DMS 273 (cell line): ENCODE data around the gene CFAP74.

ENCODE experiments used
- DNase-seq: peaks from one replicate; lab custom pipeline; 2025; ENCODE audit not compliant: unreplicated experiment; lab: John Stamatoyannopoulos, UW

Gene CFAP74

DNA sequence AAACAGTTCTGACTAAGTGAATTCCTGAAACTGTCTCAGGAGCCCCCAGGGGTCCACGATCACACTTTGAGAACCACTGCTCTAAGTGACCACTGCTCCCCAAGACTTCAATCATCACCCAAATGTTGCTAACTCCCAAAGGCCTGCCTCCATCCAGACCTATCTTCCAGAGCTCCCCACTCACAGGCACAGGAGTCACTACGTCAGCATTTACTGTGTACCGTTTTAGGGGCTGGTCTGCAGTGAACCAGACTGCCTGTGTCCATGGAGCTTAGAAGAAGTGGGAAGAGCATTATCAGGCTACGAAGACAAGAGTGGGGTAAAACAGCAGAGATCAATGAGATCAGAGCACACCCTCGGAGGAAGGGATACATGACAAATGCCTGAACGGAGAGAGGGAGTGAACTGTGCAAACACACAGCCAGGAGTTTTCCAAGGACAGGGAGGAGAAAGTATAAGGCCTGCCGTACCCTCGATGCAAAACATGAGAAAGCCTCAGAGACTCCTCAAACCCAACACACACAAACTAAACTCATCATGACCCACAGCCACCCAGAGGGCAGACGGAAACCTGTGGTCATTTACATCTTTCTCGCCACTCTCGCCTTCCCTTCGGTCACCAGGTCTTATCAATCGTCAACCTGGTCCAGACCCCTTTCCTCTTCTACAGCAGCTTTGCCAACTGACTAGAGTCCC is 122.8 kb downstream of the CFAP74 start:
- DNase-seq = no peak

DNA sequence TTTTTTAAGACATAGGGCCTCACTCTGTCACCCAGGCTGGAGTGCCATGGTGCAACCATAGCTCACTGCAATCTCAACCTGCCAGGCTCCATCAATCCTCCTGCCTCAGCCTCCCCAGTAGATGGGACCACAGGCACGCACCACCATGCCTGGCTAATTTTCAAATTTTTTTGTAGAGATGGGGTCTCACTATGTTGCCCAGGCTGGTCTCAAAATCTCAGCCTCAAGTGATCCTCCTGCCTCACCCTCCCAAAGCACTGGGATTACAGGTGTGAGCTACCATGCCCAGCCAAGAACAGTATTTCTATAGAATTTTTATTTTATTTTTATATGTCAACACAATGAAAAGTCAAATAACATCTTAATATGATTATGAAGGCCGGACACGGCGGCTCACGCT is 123.6 kb downstream of the CFAP74 start:
- no peak for DNase-seq

DNA sequence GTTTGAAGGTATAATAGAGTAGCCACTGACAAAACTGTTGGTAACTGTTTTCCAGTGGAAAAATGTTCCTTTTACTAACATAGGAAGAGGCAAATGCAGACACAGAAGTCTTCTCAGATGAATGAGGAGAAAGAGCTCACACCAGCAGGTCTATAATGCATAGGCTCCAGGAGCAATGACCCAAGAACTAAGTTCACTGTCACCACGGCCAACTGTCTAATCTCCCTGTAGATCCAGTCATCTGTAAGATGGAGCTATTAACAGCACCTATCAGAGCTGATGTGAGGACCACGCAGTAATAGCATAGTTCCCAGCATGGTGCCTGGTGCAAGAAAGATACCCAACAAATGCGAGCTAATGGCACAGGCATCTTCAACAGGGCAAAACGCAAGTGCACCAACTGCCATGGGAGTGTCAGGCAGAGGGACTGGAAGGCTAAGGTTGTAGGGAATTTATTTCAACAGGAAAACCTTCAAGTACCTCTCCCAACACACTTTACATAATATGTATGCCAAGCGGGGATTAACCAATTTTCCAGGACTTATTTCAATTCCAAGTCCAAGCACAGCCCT is 125.6 kb downstream of the CFAP74 start:
- DNase-seq = no peak

DNA sequence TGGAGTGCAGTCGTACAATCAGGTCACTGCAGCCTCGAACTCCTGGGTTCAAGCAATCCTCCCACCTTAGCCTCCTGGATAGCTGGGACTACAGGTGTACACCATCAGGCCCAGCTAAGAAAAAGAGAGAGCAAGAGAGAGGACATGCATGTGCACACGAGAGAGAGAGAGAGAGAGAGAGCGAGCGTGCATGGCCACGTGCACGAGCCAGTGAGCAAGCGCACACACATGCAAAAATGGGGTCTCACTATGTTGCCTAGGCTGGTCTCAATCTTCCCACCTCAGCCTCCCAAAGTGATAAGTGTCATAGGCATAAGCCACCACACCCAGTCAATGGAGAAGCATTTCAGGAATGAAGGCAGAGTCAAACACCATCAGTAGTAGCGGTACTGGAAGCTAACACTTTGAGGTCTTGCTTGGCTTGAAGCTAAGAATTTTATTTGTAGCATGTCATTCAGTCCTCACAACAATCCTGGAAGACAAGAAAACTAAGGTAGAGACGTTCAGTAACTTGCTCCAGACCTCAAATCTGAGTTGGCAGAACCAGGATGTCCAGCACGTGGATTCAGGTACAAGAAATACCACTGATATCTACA is 127.2 kb downstream of the CFAP74 start:
- no peak for DNase-seq

DNA sequence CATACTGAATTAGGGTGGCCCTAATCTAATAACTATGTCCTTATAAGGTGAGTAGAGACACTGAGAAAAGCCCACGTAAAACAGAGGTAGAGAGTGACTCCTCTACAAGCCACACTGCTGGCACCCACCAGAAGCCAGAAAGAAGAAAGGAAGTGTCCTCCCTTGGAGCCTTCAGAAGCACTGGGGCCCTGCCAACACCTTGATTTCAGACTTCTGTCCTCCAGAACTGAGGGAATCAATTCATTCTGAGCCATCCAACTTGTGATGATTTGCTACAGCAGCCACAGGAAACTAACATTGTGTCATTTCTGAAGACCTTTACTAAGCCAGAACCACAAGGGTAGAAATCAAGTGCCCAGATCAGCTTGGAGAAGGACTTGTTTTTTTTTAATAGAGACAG is 127.7 kb downstream of the CFAP74 start:
- no peak for DNase-seq

DNA sequence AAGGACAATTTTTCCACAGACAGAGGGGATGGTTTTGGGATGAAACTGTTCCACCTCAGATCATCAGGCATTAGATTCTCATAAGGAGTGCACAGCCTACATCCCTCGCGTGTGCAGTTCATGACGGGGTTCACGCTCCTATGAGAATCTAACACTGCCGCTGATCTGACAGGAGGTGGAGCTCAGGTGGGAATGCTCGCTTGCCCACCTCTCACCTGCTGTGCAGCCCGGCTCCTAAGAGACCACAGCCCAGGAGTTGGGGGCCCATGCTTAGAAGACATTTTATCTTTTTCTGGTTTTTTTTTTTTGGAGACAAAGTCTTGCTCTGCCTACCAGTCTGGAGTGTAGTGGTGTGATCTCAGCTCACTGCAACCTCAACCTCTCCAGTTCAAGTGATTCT is 128.7 kb downstream of the CFAP74 start:
- DNase-seq = no peak

DNA sequence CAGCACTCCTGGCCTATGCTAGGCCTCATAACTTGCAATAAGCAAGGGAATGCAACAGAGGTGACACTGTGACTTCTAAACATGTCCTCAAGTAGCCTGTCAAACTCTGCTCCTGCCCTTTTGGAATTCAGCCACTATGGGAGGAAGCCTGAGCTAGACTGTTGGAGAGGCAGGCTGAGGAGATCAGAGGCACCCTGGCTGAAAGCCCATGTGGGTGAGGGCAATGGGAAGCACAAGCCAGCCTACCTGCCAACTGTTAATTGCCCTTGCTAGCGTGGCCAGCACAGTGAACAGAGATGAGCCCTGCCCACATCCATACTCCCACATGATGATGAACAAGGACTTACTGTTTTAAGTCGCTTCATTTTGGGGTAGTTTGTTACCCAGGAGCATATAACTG is 130.4 kb downstream of the CFAP74 start:
- DNase-seq = peak; percentile 30

DNA sequence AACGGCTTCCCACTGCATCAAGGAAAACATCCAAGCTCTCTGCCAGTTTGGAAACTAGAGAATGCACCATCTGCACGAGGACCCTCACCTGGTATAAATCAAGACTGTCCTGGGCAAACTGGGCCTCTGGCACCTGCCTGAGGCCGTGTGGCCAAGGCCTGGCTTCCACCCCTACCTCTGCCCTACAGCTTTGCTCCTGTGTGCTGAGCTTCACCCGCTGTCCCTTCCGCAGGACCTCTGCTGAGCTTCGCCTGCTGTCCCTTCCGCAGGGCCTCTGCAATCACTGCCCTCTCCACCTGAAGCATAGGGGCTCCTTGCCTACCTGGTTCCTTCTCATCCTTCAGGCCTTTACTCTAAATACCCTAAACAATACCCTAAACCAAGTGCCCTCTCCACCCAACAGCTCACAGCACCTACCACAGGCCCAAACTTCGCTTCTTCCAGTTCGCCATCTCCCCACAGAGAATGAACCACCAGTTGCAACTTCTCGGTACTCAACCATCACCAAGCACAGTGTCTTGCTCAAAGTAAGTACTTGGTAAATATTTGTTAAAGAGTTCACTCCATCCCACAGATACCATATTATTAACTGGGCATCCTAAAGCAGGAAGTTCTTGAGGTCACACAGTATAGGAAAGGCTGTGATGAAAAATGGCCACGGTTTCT is 131.1 kb downstream of the CFAP74 start:
- no peak for DNase-seq
